HEK293 (cell line): ENCODE measurements around the gene TCERG1L.

ENCODE experiments used
- CTCF ChIP-seq: fragments of 450-650 bp; formaldehyde crosslinking; IDR thresholded peaks from 2 replicates; pipeline ENCODE4 v1.5.1; 2016; ENCODE audit warnings: missing biosample characterization, missing genetic modification characterization
- REST ChIP-seq: fragments of 450-650 bp; formaldehyde crosslinking; IDR thresholded peaks from 2 replicates; pipeline ENCODE4 v1.5.1; 2016; ENCODE audit warnings: missing biosample characterization, missing genetic modification characterization
- YY1 ChIP-seq: fragments of 450-650 bp; formaldehyde crosslinking; IDR thresholded peaks from 2 replicates; pipeline ENCODE4 v1.5.1; 2018; ENCODE audit warnings: missing biosample characterization, missing genetic modification characterization
- ZBTB20 ChIP-seq: fragments of 450-650 bp; formaldehyde crosslinking; IDR thresholded peaks from 2 replicates; pipeline ENCODE4 v1.5.1; 2016; ENCODE audit warnings: missing biosample characterization, missing genetic modification characterization
- ZBTB6 ChIP-seq: fragments of 450-650 bp; formaldehyde crosslinking; IDR thresholded peaks from 2 replicates; pipeline ENCODE4 v1.5.1; 2017; ENCODE audit warnings: missing biosample characterization, missing genetic modification characterization
- ZNF169 ChIP-seq: fragments of 450-650 bp; formaldehyde crosslinking; IDR thresholded peaks from 2 replicates; pipeline ENCODE4 v1.5.1; 2016; ENCODE audit warnings: missing biosample characterization, missing genetic modification characterization
- ZNF530 ChIP-seq: fragments of 450-650 bp; formaldehyde crosslinking; IDR thresholded peaks from 2 replicates; pipeline ENCODE4 v1.5.1; 2016; ENCODE audit warnings: low read depth, missing biosample characterization, missing genetic modification characterization
- ZNF621 ChIP-seq: fragments of 450-650 bp; formaldehyde crosslinking; IDR thresholded peaks from 2 replicates; pipeline ENCODE4 v1.5.1; 2017; ENCODE audit warnings: missing biosample characterization, missing genetic modification characterization
- ZNF677 ChIP-seq: fragments of 450-650 bp; IDR thresholded peaks from 2 replicates; pipeline ENCODE4 v1.5.0; 2018; ENCODE audit warnings: missing biosample characterization, mild to moderate bottlenecking, missing genetic modification characterization, moderate library complexity
- ZNF747 ChIP-seq: fragments of 450-650 bp; formaldehyde crosslinking; IDR thresholded peaks from 2 replicates; pipeline ENCODE4 v1.5.1; 2016; ENCODE audit warnings: missing biosample characterization, missing genetic modification characterization
- ZNF843 ChIP-seq: fragments of 450-650 bp; formaldehyde crosslinking; IDR thresholded peaks from 2 replicates; pipeline ENCODE4 v1.5.1; 2016; ENCODE audit warnings: missing biosample characterization, missing genetic modification characterization
- TF ChIP-seq, protein P1 (sequence below): fragments of 450-650 bp; formaldehyde crosslinking; IDR thresholded peaks from 2 replicates; pipeline ENCODE4 v1.5.1; 2016; ENCODE audit warnings: missing biosample characterization, missing genetic modification characterization

DNA sequence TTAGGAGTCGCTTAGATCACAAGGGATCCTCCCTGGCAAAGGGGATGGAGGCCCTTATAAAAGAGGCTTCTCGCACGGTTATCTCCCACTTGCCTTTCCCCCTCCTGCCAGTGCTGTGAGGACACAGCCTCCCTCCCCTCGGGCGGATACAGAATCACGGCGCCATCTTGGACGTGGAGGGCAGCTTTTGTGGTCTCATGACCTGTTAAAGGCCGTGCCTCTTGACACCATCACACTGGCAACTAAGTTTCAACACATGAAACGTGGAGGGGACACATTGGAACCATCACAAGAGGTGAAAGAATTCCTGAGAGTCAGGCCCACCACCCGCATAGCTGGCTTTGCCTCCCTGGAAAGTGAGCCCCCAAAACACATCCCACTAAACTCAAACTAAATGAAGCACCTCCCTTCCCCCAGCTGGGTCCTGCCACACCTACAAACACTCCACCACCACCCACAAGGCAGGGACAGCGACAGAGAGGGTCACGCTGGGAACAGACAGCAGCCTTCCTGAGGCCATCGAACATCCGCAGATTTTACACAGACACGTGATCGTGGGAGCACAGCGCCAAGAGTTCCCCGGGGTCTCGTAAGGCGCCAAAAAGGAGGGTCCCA is 110.6 kb downstream of the TCERG1L start:
- TF ChIP-seq, protein P1, sequence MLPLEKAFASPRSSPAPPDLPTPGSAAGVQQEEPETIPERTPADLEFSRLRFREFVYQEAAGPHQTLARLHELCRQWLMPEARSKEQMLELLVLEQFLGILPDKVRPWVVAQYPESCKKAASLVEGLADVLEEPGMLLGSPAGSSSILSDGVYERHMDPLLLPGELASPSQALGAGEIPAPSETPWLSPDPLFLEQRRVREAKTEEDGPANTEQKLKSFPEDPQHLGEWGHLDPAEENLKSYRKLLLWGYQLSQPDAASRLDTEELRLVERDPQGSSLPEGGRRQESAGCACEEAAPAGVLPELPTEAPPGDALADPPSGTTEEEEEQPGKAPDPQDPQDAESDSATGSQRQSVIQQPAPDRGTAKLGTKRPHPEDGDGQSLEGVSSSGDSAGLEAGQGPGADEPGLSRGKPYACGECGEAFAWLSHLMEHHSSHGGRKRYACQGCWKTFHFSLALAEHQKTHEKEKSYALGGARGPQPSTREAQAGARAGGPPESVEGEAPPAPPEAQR (tag by site-specific recombination) = no peak
- TF ChIP-seq ZBTB20 (tag by site-specific recombination) (no peak), REST (tag by site-specific recombination) (no peak), ZNF677 (tag by site-specific recombination) (no peak), CTCF (no peak), ZBTB6 (tag by site-specific recombination) (no peak), ZNF169 (tag by site-specific recombination) (no peak), ZNF843 (tag by site-specific recombination) (no peak), YY1 (tag by site-specific recombination) (no peak), ZNF530 (tag by site-specific recombination) (no peak), ZNF747 (tag by site-specific recombination) (no peak), ZNF621 (tag by site-specific recombination) (no peak)
